Amygdala (tissue), 56 donors: ENCODE measurements around the gene DESI2.
A peak's percentile ranks its signal among the peaks of the same experiment; 100 is the strongest.

Source experiments
- DNase-seq, 56 donors: peaks; one replicate each; lab custom pipeline; 2025; lab: John Stamatoyannopoulos, UW

DESI2 gene

DNA sequence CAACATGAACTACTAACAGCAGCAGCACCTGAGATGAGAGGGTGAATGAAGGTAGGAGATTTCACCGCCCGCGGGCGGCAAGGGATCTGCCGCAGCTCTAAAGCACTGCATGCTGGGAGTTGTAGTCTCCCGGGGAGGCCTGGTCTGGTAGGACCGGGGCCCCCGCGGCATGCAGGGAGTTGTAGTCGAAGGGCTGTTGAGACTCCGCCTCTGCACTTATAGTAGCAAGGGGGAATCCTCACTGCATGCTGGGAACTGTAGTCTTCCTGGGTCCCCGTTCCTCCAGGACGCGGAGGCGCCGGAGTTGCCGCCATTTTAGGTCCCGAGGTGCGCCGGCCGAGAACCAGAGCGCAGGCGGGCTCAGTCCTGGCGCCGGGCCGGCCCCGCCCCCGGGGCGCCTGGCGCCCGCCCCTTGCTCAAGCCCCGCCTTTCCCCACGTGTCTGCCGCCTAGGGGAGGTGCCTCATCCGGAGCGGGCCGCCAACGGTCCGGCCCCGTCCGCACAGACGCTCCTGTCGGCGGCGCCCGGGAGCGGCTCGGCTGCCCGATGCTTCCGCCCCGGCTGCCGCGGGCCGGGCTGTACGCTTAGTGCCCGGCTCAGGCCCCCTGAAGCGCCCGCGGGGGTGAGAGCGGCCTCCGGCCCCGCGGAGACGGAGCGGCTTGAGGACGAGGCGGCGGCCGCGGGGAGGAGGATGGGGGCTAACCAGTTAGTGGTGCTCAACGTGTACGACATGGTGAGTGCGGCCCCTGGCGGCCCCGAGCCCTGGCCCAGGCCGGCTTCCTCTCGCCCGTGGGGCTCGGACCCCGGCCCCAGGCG, at the start of gene DESI2:
DESI2 (plus strand) TSS at position 504 of the 816 bp plus-strand sequence; CDS start at position 692, 188 bp downstream.
- DNase-seq, result peak; percentile 71 to 100 (median 98)

DNA sequence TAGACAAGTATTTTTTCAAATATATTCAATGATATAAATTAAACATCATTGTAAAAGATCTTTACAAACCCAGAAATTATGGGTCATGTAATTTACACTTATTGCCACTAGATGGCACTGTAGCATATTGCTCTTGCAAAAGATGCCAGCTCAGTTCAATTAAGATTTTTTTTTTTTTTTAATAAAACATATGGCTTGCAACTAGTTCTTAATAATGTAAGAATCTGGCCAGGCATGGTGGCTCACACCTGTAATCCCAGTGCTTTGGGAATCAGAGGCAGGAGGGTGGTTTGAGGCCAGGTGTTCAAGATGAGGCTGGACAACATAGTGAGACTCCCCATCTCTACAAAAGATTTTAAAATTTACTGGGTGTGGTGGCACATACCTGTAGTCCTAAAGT, 49.4 kb upstream of the DESI2 start:
- no peak for DNase-seq

DNA sequence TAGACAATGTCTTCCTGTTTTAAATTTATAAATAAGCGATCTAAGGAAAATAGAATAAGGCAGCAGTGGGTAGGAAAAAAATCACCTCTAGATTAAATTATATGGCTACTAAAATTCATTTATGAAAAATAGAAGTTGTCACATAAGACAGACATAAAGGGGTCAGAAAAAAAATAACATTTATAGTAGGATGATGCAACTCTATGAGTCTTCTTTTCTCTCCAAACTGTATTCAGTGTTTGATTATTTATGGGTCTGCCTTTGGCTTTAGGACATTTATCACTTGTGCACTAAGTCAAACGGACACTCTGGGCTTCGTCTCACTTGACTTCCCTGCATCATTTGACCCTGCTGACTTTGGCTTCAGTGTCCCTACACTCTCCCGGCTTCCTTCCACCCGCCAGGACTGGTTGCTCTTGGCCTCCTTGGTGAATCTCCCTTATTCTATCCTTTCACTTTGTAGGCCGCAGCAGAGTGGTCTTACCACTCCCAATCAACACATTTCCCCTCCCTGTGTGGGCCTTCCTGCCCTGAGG, 47.0 kb upstream of the DESI2 start:
- DNase-seq, result no peak

DNA sequence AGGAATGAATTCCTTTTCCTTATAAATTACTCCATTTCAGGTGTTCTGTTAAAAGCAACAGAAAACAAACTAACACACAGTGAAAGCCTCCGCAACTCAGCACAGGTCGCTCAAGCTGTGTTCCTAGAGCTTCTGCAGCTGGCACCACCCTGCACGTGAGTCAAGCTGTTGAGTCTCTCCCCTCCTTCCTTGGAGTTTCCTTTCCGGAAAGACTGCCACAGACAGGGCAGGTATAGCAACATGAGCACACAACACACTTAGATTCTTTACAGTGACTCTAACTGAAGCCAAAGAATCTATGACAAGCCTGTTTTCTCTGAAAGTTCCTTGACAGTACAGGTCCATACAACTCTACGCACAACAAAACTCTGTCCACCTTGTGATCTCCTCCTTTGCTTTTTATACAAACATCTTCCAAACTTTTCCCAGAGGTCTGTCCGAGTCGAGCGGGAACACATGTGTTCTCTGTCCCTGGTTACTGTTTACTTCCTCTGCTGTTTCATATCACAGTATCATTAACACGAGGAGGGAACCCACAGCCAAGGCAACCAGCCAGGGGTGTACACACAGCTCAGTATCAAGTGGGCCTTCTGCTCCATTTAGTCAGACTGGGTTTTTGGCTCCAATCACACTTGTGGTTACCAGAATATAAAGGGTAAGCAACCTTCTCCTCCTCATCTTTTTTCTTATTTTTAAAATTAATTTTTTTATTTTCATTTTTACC, 38.7 kb upstream of the DESI2 start:
- DNase-seq, result no peak

DNA sequence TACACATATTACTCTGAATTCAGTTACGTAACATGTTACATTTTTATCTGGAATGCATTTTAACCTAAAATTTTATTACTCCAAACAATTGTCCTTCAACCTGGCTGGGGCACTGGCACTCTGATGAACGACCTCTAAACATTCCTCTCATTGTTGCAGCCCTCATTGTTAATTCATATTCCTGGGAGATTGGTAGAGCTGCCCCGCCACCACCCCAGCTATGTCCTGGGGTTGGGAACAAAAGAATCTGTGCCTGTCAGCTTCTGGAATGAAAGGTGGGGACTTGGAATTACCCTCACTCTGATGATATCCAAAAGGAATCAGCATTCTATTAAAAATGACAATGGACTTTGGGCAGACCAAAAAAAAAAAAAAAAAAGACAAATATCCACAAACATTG, 38.0 kb upstream of the DESI2 start:
- no peak for DNase-seq

DNA sequence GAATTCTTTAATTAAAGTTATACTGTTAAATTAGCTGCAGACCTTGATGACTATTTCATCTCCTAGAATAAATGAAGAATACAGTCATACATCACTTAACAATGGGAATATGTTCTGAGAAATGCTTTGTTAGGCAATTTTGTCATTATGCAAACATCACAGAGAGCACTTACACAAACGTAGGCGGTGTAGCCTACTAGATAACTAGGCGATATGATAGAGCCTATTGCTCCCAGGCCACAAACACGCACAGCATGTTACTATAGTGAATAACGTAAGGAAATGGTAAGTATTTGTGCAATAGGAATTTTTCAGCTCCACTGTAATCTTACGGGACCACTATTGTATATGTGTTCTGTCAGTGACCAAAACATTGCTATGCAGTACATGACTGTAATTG, 37.6 kb upstream of the DESI2 start:
- no peak for DNase-seq

DNA sequence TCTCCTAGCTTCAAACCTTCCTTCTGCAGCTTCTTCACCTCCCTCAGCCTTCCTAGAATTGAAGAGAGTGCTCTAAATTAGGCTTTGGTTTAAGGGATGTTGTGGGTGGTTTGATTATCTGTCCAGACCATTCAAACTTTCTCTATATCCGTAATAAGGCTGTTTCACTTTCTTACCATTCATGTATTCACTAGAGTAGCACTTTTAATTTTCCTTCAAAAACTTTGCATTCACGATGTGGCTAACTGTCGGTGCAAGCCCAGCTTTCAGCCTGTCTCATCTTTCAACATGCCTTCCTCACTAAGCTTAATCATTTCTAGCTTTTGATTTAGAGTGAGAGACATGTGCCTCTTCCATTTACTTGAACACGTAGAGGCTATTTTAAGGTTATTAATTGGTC, 26.2 kb upstream of the DESI2 start:
- no peak for DNase-seq

DNA sequence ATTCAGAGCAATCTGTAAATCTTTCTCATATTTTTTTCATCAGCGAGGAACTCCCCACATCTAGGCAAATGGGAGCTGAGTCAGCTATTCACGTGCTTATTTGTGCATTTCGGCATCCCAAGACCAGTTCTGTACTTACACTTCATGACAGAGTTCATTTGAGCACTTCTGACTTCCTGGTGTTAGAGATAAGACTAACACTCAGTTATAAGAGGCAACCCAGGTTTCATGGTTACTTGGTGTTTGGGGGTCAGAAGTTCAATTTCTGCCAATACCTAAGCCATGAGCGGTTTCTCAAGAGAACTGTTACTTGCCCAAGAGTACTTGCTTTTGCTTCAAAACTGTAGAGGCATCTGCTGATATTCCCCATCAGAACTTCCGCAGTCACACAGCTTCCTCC, 24.1 kb upstream of the DESI2 start:
- no peak for DNase-seq

DNA sequence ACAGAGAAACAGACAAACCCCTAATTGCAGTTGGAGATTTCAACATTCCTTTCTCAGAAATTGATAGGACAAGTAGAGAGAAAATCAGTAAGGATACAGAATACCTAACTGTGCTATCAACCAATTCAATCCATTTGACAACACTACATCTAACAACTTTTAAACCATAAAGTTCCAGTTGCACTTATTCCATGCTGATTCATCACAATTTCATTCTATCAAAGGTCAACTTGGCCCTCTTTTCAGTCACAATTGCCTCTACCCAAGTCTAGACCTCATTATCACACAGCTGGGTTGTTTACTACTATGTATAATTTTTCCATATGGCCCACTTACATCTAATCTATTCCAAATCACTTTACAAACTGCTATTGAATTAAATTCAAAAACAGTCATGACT, 19.8 kb upstream of the DESI2 start:
- no peak for DNase-seq

DNA sequence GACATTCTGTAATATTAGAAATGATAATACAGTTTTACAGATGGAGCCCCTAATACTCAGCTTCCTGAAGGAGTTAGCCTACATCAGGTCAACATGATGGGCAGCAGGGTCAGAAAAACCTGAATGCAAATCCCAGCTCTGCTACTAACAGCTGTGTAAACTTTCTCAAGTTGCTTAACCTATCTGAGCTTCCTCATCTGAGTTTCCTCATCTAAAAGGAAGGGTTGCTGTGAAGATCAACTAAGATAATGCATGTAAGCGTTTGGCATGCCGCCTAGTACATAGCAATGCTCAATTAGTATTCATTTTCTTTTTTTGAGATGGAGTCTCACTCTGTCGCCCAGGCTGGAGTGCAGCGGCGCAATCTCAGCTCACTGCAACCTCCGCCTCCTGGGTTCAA, 18.4 kb upstream of the DESI2 start:
- peak in 1 of 56 donors; percentile 21 for DNase-seq

DNA sequence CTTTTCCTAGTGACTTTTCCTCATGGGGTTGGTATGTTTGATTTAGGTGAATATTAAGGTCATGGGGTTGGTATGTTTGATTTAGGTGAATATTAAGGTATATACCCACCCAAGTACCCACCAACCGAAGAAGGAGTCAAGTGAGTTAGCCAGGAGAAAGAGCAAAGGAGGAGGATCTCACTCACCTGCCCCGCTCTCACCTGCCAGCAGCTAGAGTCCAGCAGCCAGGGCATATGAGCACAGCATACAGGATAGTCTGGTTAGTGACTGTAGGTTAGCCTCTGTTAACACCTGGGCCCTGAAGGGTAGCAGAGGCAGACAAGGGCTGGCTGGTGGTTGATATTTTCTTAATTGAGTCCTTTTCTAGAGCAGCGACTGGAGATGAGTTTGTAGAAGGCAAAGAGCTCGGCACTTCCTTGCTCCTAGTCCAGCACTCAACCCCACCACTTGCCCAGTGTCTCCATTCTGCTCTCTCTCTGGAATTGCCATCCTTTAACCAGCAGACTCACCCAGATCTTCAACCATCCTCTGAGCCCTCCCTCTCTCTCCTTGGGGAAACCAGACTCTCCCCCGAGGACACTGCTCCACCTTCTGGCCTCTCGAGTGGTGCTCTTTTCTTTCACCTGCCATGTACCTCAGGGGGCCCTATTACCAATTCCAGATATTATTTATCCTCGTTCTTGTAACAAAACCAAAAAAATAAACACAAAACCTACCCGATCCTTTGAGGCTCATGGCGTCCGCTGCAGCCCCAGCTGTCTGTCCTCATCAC, 16.3 kb upstream of the DESI2 start:
- no peak for DNase-seq

DNA sequence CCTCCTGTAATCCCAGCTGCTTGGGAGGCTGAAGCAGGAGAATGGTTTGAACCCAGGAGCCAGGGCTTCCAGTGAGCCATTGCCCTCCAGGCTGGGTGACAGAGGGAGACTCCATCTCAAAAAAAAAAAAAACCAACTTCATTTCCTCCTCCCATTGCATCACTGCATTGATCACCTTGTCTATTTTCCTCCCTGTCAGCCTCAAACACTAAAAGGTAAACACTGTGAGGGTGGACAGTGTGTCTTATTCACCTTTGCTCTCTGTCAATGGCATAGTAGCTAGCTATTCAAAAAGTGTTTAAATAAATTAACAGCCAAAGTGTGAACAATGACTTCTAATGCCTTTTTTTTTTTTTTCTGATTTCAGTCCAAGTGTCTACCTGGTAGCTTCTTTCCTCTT, 13.4 kb upstream of the DESI2 start:
- no peak for DNase-seq

DNA sequence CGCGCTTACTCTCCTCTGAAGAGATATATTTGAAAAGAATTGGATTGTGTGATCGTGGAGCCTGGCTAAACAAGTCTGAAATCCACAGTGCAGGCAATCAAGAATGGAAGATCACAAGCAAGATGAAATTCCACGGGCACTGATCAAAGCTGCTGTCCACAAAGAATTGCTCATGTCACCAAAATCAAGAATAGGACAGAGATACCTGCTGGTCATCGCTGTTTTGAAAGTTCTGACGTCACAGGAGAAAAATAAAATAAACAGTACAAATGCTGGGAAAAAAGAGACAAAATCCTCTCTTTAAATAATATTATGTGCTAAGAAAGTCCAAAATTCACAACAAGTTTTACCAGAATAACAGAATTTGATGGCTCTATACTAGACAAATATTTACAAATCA, 12.0 kb upstream of the DESI2 start:
- no peak for DNase-seq

DNA sequence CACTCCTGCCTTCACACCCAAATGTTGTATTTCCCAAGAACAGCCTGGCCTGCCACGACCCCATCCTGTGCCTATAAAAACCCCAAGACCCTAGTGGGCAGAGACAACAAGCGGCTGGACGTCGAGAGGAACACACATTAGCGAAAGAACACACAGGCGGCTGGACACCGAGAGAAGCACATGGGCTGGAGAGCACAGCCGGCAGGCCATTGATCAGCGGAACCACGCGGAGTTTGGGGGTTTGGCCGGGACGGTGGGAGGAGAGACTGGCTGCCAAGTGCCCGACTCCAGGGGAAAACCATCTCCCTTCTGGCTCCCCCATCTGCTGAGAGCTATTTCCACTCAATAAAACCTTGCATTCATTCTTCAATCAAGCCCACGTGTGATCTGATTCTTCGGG, 10.4 kb upstream of the DESI2 start:
- DNase-seq, result no peak

DNA sequence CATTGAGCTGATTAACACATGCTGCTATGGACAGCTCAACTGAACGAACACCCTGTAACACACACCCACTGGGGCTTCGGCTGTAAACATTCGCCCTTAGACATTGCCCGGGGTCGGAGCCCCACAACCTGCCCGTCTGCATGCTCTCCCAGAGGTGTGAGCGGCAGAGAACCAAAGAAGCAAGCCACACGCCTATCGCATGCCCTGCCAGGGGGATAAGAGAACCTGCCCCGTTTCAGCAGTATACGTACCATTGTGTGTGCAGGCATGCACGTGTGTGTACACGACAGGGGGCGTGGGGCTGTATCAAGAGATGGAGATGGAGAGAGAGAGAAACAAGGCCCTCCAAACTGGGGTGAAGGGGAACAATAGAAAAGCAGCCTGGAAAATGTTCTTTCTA, 9.9 kb upstream of the DESI2 start:
- no peak for DNase-seq

DNA sequence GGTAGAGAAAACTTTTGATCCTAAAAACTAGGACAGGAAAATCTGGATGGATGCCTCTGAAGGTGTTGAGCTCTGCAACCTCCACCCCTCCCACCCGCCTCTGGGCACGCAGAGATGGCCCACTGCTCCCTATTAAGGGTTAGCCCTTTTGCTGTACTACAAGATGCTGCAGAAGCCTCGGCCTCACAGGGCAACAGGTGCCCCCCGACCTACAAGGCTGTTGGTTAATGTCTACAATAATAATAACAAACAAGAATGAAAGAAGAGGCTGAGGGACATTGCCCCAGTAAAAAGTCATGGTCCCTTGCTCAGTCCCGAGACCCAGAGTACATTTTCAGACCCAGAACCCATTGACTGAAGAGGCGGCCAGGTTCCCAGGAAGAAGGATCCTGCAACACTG, 7.5 kb upstream of the DESI2 start:
- DNase-seq, result no peak

DNA sequence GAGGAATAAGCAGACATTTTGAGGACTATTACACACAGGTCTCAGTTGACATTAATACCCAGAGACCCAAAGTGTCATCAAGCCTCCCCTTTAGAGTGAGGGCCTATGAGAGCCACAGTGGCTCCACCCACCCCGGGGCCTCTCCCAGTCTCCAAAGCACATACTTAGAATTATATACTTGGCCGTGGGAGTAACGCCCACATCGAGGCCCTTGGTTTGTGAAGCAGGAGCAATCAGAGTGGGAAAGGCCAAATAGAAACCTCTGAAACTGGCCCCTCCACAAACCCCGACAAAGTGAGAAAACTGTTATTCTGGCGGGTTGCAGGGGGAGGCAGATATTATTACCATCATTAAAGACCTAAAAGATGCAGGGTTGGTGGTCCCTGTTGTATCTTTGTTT, 7.0 kb upstream of the DESI2 start:
- no peak for DNase-seq

DNA sequence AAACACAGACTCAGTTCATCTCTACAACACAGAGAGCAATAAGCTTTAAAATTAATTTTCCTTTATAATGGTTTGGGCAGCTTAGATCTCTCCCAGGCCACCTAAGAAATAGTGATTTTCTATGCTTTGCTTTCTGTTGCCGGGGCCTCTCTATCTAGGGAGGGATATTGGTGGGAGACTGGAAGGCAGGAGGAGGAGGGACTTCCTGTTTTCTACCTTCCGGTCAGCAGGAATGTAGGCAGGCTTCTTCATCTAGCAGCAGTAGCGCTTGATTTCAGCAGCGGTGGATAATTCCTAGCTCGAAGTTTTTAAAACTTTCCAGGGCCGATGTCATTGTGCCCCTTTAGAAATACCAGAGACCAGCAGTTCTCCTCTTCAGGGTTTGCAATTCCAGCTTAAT, 5.1 kb upstream of the DESI2 start:
- DNase-seq, result no peak

DNA sequence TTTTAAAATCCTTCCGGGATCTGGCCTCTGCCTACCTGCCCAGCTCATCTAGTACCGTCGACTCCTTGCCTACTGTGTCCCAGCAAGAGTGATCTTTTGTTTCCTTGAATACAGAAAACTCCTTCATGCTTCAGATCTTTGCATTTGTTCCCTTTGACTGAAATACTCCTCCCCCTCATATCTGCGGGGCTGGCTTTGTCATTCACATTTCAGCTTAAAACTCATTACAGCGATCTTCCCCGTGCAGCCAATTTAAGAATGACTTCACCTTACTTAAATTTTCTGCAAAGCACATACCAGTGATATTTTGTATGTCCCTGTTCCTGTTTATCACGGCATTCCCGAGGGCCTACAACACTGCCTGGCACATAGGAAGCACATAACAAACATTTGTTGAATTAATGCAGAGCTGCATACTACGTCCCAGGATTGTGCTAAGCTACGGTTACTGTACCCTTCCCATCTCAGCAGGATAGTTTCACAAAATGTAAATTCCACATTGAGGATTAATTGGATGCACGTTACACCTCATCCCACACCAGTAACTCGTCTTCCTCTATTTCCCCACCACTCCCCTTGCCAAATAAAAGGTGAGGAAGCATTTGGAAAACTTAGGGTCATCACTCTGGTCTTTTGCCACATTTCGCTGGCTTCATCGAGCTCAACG, 837 bp upstream of the DESI2 start:
- peak in 6 of 56 donors; percentile 28 to 44 (median 38) for DNase-seq

DNA sequence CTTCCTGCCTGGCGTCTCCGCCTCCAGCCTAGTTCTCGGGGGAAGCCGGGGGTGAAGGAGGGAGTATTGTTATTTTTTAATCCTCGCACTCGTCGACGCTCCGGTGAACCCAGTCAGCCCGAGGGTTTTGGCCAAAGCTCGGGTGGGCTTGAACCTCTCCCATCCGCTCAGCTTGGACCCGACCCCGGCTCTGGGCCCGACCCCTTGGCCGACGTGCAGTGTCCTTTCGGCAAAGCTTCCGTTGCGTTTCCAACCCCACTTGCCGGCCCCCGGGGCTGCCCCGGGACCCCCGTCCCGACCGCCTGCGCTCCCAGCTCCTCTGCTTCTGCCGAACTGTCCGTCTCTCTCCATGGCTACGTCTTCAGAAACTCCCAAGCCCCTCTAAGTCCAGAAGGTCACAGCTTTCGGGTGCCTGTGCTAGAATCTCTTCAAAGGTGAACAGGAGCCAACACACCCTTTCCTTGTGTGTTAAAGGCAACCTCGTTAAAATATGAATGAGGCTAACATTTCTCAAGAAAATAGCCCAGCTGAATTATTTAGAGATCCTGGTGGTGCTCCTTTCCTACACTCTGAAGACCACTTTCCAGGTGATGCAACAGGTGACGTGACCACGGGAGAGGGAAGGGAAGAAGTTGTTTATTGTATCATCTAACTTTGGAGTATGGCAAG, 647 bp downstream of the DESI2 start:
- peak in 10 of 56 donors; percentile 12 to 67 (median 44) for DNase-seq
